GM13976 (cell line): ENCODE data around the gene PHACTR1.

Source experiments
- DNase-seq: peaks from one replicate; pipeline ENCODE4 v3.0.0; 2012; ENCODE audit warnings: low spot score
- in situ Hi-C: fragments of 300-500 bp; cut with MboI; formaldehyde crosslinking; loops from one replicate; pipeline ENCODE4 v1.12.0; 2022; ENCODE audit warnings: low sequenced_read_pairs, mixed read lengths, inconsistent platforms; ENCODE audit not compliant: unreplicated experiment
- TF ChIP-seq, protein P1 (sequence below): IDR thresholded peaks from 2 replicates; pipeline ENCODE4 v1.5.1; 2012; ENCODE audit warnings: borderline replicate concordance, mild to moderate bottlenecking; ENCODE audit not compliant: insufficient read depth; ENCODE audit errors: extremely low read depth, missing control alignments, control extremely low read depth

Gene PHACTR1

DNA sequence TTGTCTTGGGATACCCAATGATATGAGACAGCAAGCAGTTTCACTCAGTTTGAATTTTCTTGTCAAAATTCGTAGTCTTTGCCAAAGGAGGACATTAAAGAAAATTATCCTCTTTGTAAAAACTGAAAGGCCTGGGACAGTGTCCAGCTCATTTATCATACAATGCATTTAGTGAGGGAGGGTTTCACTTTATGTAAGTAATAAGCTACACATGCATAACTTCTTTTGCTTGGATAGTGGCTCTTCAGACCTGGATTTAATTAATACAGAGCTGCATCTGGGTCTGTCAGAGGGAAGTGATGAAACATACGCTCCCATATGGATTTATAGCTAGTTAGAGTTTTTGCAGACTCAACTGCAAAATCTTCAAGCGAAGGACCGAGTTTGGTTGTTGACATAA is 175.6 kb downstream of the PHACTR1 start:
- TF ChIP-seq, protein P1, sequence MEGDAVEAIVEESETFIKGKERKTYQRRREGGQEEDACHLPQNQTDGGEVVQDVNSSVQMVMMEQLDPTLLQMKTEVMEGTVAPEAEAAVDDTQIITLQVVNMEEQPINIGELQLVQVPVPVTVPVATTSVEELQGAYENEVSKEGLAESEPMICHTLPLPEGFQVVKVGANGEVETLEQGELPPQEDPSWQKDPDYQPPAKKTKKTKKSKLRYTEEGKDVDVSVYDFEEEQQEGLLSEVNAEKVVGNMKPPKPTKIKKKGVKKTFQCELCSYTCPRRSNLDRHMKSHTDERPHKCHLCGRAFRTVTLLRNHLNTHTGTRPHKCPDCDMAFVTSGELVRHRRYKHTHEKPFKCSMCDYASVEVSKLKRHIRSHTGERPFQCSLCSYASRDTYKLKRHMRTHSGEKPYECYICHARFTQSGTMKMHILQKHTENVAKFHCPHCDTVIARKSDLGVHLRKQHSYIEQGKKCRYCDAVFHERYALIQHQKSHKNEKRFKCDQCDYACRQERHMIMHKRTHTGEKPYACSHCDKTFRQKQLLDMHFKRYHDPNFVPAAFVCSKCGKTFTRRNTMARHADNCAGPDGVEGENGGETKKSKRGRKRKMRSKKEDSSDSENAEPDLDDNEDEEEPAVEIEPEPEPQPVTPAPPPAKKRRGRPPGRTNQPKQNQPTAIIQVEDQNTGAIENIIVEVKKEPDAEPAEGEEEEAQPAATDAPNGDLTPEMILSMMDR: no peak
- in situ Hi-C loops: loop anchor here (25.0 kb wide), 2 partner anchors 255 to 1305 kb away; no protein-coding TSS in a partner anchor
- no peak for DNase-seq

- in situ Hi-C loops: loop anchor here (25.0 kb wide), 2 partner anchors 256 to 1306 kb away; no protein-coding TSS in a partner anchor
- DNase-seq: no peak
- TF ChIP-seq, protein P1: no peak
These were observed 176.5 kb downstream of the PHACTR1 start for GRCh38 chr6:12893036-12893435.

DNA sequence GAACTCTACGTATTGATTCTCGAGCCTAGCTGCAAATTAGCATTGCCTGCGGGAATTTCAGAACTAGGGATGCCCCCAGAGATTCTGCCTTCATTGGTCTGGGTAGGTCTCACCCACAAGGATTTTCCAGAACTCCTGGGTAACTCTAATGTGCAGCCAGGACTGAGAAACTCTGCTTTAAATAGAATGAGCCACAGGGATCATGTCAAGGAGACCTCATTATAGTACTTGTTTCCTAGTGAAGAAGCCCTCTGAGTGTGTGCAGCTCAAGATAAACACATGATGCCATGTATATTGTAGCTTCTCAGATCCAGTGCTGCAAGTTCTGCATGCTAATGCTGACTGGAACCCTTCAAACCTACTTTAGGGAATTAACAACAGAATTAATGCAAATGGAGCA is 179.2 kb downstream of the PHACTR1 start:
- TF ChIP-seq, protein P1: no peak

DNA sequence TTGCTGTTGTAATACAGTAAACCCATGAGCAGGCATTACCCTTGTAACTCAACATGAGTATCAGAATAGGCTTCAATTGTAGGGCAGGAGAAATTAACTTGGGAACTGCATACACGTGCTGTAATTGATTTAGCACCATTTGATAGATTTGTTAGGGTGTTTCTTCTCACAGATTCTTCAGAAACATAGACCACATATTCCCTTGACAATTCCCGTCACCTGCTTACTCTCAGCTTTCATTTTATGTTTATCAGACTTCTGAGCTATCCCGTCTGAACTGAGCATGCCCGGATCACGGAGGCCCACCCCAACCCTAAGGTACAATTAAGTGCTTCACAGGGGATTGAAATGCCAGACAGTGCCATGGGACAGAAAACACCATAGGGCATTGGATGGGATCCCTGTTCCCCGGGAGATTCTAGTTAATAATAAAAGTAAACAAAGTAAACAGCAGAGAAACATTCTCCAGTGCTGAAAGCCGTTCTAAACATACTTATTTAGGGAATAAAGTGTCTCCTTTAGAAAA is 179.7 kb downstream of the PHACTR1 start:
- TF ChIP-seq, protein P1: no peak
- in situ Hi-C loops: loop anchor here (25.0 kb wide), 2 partner anchors 259 to 1309 kb away; no protein-coding TSS in a partner anchor
- DNase-seq: no peak

More for the DNA sequence above, 179.2 kb downstream of the PHACTR1 start:
- DNase-seq: no peak
- in situ Hi-C loops: loop anchor here (25.0 kb wide), 2 partner anchors 258 to 1308 kb away; no protein-coding TSS in a partner anchor

DNA sequence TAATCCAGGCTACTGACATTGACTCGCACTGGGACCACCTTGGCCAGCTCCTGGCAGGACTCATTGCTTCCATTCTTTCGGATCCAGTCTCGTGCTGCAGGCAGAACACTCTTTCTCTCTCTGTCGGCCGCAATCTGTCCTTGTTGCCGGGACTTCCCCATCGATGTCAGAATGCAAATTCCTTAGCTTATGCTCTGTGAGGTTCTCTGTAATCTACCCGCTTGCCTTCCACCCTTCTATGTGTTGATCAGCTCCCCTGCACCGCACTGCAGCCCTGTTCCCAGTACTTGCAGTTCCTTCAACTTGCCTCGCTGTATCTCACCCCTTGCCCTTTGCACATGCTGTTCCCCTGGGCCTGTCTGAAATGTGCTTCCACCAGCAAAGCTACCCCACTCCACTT is 182.0 kb downstream of the PHACTR1 start:
- in situ Hi-C loops: loop anchor here (25.0 kb wide), 2 partner anchors 261 to 1311 kb away; no protein-coding TSS in a partner anchor
- DNase-seq: no peak
- TF ChIP-seq, protein P1: no peak

DNA sequence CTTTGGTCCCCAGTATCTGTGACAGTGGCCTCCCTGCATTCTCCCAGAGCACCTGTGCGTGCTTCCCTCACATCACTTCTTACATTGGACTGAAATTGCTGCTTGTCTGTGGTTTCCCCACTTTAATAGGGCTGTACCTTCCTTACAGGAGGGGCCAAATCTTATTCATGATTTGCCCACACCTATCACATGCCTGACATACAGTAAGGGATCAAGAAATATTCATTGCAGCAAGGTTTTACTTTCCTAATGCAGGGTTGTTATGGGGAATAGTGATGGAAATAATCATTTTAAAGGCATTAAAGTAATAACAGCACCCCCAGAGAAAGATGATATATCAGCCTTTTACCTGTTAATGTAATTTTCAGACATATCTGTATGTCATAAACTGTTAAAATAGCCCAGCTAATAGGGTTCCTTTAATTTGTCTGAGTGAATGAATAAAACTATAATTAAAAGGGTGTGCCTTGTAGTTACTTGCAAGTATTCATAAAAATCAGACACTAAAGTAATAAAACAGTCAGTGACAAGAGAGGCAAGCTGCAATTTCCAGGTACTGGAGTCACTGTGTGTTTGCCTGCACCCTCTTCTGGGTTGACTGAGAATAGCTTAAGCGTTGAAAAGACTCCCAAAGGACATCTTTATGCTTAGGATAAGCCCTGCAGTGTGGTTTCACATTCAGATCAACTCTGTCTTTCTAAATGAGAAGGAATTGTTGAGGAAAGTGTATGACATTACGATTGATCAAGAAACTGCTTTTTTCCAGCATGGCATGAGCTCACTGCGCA is 182.7 kb downstream of the PHACTR1 start:
- TF ChIP-seq, protein P1: no peak
- in situ Hi-C loops: loop anchor here (25.0 kb wide), 2 partner anchors 262 to 1312 kb away; no protein-coding TSS in a partner anchor
- no peak for DNase-seq
